GM12801 (cell line): ENCODE measurements around the gene ZNF385B.

Source experiments
- CTCF ChIP-seq: IDR thresholded peaks from one replicate; pipeline ENCODE4 v1.5.1; 2011; ENCODE audit warnings: control low read depth; ENCODE audit not compliant: insufficient read length; ENCODE audit errors: extremely low read depth

Gene ZNF385B

GRCh38 chr2:179455172-179455524 lies 406.3 kb downstream of the ZNF385B start:
- TF ChIP-seq CTCF = no peak

GRCh38 chr2:179454443-179455171 lies 406.8 kb downstream of the ZNF385B start:
- TF ChIP-seq CTCF = no peak

- TF ChIP-seq CTCF = no peak
Measured at GRCh38 chr2:179449010-179449409, 412.4 kb downstream of the ZNF385B start.

GRCh38 chr2:179447839-179448447 lies 413.5 kb downstream of the ZNF385B start:
- no peak for TF ChIP-seq CTCF

GRCh38 chr2:179447421-179447820 lies 414.0 kb downstream of the ZNF385B start:
- no peak for TF ChIP-seq CTCF

- TF ChIP-seq CTCF = no peak
Measured at GRCh38 chr2:179446476-179447141, 414.8 kb downstream of the ZNF385B start.

- TF ChIP-seq CTCF = no peak
Measured at GRCh38 chr2:179444056-179444455, 417.4 kb downstream of the ZNF385B start.
